Activated naive CD8-positive, alpha-beta T cell treated with anti-CD3 and anti-CD28 coated beads, Interleukin-2, amount 50 U/mL, for 16 hours (primary cell): ENCODE results near the gene LGALS3.

Experiments
- DNase-seq: peaks from one replicate; pipeline ENCODE4 v3.0.0-alpha.2; 2020; ENCODE audit warnings: low read depth, low spot score

Gene LGALS3

DNA sequence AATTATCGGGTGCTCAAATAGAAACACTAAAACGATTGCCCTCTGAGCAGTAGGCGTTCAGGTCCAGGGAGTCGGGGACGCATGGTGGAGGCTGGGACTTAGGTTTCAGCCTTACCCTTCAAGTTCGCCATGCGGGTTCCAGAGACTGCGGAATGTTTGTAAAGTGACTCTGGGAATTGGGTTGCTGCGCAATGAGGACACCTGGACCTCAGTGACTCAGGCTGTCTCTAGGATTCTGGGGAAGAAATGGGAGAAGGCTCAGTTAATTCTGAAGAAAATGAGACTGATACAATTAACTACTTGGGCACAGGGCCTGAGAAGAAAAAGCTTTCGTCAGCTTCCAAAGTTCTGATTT lies 1.1 kb downstream of the LGALS3 start:
- no peak for DNase-seq

DNA sequence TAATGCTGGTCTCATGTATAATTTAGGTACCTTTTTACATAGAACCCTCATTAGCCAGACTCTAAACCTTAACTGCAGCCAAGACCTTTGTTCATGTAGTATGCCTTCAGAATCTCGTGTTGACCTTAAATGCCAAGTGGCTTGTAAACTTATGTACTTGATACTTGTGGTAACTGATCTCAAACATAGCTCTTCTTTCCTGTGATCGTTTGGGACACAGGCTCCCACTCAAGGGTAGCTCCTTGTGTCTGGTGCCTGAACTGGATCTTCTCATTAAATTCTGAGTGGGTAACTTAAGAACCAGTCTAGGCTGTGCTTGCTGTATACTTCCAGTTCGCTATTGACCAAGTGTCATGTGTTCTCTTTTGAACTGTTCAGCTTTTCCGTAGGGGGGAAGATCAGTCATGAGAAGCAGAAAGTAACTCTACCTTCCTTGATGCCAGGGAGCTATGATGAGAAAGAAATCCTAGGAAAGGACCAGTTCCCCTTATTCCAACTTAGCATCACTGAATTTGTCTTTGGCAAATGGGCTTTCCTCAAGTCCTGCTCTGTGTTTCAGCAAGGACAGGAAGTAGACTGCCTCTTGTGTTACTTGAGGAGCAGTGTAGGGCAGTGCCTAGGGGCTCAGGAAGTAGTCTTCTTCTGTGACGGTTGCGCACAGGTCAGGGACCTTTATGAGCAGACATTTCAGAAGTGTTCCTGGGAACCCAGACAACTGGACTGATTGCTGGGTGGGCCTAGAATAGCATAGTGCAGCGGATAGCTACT lies 2.5 kb downstream of the LGALS3 start:
- DNase-seq = no peak

DNA sequence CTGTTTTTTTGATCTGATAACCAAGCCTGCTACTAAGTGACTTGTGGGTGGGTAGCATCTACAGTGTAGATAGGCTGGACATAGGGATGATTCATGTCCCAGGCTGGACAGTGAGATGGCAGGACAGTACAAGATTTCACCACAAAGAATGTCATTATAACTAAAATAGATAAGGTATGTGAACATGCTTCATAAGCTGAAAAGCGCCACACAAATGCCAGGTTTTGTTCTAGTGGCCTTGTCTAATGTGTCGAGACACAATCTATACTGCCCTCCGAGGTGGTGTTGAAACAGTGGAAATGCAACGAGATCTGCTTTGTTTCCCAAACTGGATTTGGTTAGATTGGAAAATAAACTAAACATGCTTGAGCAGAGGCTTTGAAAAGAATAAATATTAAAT lies 4.4 kb downstream of the LGALS3 start:
- no peak for DNase-seq

DNA sequence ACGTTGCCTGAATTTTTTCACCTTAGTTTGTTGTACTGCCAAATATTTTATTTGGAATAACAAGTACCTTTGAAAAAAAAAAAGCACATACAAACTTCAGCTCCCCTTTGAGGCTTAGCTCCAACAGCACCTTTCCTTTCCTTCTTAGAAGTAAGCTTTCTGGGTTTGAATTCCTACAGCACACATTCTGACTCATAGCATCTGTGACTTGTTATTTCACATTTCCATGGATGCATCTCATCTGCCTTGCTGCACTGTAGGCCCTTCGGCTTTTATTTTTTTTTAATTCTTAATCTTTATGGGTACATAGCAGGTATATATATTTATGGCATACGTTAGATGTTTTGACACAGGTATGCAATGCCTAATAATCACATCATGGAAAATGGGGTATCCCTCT lies 7.2 kb downstream of the LGALS3 start:
- no peak for DNase-seq

DNA sequence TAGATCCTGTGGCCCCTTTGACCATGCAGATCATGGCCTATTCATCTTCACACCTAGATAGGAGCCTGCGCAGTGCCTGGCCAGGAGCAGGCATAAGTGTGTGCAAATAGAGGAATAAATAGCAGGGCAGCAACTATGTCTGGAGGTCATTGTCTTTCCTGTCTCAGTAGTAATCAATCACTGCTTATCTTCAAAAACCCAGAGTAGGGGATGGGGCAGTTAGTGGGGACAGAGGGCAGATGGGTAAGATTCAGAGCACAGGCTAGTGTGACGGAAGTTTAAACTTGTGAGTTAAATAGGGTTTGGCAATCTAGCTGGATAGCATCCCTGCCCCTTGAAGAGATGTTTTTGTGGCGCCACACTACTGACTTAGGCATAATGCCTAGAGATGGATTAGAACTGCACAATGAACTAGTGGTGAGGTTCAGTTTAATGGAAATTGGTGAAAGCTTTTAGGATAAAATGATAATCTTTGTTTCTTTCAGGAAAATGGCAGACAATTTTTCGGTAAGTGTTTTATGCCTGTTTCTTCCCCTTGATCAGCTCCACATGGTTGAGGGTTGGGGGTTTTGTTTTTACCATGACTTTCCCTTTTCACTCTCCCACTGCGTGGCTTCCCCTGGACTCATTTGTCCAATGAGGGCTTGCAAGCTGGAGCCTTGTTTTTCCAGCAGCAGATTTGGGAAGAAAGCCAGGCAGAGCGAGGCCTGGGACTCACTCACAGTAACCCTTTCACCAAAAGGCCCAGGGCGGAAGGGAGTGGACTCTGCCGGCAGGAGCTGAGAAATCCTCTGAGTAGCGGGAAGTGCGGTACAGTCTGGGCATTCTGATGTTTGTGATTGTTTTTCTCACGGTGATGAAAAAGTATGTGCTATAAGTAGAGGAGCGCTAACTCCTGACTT lies 8.1 kb downstream of the LGALS3 start:
- DNase-seq = no peak

DNA sequence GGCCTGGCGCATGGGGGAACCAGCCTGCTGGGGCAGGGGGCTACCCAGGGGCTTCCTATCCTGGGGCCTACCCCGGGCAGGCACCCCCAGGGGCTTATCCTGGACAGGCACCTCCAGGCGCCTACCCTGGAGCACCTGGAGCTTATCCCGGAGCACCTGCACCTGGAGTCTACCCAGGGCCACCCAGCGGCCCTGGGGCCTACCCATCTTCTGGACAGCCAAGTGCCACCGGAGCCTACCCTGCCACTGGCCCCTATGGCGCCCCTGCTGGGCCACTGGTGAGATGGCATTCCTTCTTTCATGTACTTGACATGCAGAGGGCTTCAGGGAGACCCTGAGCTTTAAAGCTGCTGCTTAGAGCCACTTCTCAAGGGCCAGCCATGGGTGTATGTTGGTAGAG lies 9.0 kb downstream of the LGALS3 start:
- DNase-seq = no peak

DNA sequence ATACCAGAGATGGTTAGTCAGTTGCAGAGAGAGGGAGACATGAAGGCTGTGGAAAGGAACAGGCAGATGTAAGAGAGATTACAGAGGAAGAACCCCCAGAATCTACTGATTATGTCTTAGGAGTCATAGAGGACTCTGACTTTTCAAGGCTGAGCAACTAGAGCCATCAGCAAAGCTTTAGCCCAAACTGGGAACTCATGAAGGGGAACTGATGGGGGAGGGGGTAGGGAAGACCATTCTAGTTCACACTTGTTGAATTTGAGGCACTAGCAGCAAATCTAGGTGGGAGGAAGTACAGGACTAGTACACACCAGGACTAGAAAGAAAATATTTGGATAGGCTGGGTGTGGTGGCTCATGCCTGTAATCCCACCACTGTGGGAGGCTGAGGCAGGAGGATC lies 10.1 kb downstream of the LGALS3 start:
- no peak for DNase-seq

DNA sequence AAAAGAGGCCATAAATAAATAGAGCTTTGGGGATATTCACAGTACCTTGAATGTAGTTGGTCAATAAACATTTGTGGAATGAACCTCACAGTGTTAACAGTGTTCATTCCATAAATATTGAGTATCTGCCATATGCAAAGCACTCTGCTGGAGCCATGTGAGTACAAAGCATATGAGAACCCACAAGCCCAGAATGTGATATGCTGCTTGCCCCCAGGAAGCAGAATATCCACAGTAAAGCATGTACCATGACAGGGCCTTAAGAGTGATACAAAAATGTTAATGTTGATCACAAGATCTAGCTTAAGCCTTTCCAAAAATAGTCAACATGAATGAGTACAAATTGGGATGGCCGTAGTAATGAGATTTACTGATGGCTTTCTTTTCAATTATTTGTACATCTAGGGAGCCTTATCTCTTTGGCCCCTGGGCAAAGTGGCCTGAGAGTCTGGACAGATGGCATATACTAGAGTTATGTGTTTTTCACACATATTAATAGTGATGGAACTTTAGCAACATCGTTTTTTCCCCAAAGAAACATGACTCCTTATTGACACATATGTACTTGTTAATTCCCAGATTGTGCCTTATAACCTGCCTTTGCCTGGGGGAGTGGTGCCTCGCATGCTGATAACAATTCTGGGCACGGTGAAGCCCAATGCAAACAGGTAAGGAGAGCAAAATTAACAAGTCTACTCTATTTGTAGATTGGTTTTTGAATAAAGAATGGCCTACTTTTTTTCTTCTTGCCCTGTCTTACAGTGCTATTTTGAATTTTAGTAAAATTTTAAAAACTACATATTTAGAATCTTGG lies 10.9 kb downstream of the LGALS3 start:
- no peak for DNase-seq

DNA sequence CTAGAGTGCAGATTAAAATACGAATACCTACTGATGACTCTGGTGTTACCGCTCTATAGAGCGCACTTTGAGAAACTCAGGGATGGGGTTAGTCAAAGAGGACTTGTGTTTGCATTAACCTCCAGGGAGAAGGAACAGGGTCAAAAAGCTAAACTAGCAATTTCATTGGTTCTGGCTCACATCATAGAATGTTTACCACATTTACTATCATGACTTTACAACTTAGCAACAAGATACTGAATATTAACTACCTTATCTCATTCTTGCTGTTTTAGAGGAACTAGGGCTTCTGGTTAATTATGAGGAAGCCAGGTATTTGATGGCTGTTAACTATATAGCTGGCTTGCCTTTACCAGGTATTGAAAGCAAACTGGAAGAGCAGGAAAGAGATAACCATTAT lies 12.8 kb downstream of the LGALS3 start:
- no peak for DNase-seq

DNA sequence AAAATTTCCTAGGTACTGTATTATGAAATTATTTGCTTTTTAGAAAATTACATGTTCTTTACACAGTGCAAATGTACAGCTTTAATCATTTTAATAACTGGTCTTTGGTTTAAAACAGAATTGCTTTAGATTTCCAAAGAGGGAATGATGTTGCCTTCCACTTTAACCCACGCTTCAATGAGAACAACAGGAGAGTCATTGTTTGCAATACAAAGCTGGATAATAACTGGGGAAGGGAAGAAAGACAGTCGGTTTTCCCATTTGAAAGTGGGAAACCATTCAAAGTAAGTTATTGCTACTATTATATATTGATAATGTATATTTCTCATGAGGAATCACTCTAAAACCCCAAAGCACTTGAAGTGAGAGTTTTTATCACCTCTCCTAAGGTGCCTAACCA lies 13.4 kb downstream of the LGALS3 start:
- DNase-seq = no peak

DNA sequence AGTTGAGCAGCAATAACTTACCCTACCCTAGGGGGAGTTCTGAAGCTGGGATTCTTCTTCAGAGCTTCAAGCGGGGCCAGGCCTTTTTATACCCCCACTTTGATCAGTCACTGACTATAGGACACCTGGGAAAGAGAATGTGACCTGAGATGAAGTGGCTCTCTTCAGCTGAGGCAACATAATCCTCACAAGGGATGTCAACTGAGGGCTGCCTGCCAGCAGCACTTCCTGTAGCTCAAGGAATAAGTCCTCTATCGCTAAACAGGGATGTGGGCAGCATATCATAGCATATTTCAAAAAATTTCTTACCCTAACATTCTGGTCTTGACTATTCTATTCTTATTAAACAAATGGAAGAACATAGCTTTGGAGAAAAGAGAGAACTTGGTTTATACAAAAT lies 17.4 kb downstream of the LGALS3 start:
- no peak for DNase-seq

DNA sequence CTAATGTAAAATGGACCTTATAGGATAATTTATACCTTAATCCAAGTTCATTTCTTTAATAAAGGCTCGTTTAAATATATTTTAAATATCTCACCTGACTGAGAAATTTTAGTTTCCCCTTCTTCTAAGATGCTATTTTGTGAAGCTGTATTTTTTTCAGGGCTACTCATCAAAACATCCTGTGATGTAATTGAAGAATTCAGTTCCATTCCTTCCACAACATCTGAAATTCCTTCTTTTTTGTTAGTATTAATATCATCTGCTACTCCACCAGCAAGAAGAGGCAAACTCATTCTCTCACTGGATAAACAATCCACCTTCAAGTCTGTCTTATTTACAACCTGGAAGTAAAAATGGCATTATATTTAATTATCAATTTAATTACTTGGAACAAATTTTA lies 22.5 kb downstream of the LGALS3 start:
- no peak for DNase-seq

DNA sequence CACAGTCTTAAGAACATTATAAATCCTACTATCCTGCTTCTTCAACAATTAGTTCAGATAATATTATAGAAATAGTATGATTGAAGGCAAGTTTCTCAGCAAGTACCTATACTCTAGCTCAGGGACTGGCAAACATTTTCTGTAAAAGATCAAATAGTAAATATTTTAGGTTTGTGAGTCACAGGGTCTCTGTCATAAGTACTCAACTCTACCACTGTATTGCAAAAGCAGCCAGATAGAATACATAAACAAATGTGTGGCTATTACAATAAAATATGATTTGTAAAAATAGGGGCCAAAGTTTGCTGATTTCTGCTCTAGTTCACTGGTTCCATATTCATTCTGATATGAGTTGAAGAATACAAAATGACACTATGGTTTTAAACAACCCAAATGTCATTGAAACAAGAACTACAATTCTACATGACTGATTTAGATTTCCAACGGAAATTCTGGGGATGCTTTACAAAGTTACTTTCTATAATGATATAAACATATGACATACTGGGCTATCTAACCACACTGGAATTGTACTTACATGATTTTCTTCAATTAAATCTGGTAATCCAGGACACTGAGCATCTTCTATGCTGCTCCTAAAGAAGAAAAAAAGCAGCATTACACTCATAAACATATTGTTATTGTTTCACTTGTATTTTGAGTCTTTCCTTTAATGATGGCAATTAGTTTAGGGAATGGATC lies 23.2 kb downstream of the LGALS3 start:
- no peak for DNase-seq

DNA sequence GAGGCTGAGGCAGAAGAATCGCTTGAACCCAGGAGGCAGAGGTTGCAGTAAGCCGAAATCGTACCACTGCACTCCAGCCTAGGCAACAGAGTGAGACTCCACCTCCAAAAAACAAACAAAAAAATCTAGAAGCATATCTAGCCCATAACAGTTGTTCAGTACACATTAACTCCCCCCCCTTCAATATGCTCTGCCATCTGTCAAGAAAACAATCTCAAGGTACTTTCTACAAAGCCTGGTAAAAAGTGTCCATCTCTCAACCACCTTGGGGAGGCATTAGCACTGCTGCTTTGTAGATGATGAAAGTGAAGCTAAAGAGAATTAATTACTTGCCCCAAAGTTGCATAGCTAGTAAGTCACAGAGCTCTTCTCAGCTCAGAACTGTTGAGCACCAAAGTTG lies 24.9 kb downstream of the LGALS3 start:
- DNase-seq = no peak

DNA sequence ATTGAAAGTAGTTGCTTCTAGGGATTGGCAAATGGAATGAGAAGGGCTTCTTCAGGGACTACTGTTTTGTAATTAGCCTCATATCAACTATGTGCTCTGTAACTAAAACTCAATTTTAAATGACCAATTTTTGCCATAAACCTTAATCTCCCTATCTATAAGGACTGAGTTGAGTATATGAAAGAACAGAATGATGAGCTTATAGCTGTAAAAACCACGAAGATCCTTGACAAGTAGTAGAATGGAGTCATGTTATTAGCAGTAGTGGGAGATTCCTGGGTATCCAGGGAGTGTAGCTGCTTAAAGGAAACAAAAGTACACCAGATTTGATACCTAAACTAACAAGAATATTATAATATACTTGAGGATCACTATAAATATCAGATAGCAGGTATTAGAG lies 28.0 kb downstream of the LGALS3 start:
- no peak for DNase-seq

DNA sequence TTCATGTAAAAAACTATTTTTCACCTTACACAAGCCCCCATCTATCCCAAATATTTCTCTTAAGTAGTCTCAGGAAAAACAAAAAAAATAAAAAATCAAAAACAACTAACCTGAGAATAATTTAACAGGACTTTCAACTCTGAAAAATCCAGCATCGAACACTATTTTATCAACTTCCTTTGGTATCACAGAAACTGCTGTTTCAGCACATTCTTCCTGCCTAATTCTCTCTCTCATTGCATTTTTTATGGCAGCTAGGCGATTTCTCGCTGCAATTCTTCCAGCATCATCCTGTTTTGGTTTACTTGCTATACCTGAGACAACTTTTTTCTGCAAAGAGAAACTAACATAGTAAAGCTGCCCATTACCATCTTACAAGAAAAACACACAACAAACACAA lies 29.4 kb downstream of the LGALS3 start:
- no peak for DNase-seq

DNA sequence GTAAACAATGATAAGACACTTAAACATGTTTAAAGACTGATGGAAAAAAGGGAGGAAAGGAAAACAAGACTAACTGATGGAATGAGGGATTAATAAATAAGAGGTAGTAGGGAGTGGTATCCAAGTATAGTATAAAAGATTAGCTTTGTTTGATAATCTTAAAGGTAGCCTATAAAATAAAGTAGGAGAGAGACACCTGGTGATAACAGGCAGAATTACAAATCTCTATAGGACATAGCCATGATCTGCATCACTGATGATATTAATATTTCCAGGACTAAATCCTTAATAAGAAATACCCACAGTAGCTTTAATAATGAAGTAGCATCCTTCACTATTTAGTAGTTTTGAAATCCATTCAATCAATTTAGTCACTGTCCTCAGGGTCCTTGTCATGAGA lies 31.9 kb downstream of the LGALS3 start:
- no peak for DNase-seq

DNA sequence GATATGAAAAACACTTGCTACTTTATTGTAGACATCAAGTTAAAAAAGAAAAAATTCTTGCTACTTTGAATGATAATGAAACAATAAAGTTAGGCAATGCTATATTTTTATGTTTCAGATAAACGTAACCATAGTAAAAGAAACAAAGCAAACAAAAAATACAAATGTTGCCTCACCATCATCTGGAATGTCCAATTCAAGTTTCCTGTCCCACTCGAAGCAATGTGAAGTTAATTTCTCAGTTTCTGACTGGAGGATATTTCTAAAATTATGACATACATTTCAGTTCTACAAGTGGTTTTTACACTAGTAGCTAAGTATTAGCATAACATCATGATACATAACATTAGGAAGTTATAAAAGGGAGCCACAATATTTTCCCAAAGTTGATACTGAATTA lies 41.5 kb downstream of the LGALS3 start:
- no peak for DNase-seq

DNA sequence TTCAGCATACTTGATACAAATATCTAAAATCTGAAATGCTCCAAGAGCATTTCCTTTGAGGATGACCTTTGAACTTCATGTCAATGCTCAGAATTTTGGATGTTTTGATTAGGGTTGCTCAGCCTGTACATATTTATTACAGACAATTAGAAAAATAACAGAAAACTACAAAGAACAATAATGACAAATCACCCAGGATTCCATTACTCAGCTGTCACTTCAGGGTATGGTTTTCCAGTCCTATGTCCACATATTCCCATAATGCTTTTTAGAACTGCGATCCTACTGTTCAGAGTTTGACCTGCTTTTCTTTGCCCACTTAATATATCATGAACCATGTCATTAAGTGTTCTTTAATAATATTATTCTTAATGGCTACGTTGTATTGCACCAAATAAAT lies 51.0 kb downstream of the LGALS3 start:
- no peak for DNase-seq

DNA sequence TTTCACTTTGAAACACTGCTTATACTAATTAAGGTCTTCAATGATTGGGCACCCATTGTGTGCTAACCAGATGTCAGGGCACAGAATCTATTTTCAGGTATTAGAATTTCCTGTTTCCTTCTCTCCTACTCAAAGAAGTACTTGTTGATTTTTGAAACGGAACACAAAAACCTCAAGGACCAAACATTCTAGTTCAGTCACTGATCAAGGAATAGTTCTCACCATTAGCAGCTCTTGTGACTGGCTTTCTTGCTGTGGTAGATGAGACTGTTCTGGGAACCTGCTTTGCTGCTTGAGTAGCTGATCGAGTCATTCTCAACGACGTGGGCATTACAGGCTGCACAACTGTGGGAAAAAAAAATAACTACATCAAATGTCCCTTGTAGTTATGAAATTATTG lies 51.4 kb downstream of the LGALS3 start:
- DNase-seq = no peak

DNA sequence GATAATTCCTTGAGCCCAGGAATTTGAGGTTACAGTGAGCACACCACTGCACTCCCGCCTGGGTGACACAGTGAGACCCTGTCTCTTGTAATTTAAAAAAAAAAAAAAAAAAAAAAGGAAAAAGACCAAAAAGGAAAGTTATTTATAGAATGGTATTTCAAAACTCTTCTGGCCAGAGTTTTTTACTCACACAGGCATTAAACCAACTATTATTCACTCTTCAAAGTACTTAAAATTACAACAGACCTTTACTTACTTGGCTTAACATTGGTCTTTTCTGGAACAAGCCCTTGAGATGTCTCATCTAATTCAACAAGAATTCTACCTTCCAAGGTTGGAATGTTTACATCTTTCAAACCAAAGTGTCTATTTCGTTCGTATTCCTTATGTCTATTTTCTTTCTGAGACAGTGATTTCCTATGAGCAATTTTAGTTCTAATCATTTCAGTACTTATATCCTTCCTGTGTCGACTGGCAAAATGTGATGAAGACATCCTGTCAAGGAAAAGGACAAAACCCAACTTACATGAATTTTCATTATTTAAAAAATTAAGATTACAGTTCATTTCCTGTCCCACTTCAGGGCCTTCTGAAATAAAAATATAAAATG lies 59.7 kb downstream of the LGALS3 start:
- no peak for DNase-seq

DNA sequence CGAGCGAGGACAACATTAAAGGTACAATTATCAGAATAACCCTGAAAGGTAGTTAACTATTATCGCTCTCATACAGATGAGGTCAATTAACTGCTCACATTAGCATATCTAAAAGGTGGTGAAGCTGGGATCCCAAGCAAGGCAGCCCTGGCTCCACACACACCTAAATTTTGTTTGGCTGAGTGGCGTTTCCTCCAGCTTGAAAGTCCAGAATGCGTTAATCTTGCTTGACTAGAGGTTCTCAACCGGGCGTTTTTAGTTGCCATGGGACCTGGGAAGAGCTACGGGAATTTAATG lies 61.8 kb downstream of the LGALS3 start:
- no peak for DNase-seq
